PC-9 (cell line): ENCODE measurements around the gene SOX5.

Experiments
- EZH2 ChIP-seq: fragments of 200-600 bp; sonication (generic); IDR thresholded peaks from 2 replicates; pipeline ENCODE4 v1.8.0; 2017; ENCODE audit warnings: antibody characterized with exemption, low read depth
- TF ChIP-seq, protein P1 (sequence below): fragments of 200-600 bp; sonication (generic); conservative IDR thresholded peaks from 2 replicates; pipeline ENCODE4 v1.6.1; 2017; ENCODE audit warnings: mixed run types, antibody characterized with exemption, mild to moderate bottlenecking, moderate library complexity

- TF ChIP-seq, protein P1, sequence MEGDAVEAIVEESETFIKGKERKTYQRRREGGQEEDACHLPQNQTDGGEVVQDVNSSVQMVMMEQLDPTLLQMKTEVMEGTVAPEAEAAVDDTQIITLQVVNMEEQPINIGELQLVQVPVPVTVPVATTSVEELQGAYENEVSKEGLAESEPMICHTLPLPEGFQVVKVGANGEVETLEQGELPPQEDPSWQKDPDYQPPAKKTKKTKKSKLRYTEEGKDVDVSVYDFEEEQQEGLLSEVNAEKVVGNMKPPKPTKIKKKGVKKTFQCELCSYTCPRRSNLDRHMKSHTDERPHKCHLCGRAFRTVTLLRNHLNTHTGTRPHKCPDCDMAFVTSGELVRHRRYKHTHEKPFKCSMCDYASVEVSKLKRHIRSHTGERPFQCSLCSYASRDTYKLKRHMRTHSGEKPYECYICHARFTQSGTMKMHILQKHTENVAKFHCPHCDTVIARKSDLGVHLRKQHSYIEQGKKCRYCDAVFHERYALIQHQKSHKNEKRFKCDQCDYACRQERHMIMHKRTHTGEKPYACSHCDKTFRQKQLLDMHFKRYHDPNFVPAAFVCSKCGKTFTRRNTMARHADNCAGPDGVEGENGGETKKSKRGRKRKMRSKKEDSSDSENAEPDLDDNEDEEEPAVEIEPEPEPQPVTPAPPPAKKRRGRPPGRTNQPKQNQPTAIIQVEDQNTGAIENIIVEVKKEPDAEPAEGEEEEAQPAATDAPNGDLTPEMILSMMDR: no peak
- TF ChIP-seq EZH2: no peak
These were observed 407.3 kb downstream of the SOX5 start for GRCh38 chr12:23542187-23542586.
